ENCODE results near the gene UNC45A.

UNC45A gene, protein sequence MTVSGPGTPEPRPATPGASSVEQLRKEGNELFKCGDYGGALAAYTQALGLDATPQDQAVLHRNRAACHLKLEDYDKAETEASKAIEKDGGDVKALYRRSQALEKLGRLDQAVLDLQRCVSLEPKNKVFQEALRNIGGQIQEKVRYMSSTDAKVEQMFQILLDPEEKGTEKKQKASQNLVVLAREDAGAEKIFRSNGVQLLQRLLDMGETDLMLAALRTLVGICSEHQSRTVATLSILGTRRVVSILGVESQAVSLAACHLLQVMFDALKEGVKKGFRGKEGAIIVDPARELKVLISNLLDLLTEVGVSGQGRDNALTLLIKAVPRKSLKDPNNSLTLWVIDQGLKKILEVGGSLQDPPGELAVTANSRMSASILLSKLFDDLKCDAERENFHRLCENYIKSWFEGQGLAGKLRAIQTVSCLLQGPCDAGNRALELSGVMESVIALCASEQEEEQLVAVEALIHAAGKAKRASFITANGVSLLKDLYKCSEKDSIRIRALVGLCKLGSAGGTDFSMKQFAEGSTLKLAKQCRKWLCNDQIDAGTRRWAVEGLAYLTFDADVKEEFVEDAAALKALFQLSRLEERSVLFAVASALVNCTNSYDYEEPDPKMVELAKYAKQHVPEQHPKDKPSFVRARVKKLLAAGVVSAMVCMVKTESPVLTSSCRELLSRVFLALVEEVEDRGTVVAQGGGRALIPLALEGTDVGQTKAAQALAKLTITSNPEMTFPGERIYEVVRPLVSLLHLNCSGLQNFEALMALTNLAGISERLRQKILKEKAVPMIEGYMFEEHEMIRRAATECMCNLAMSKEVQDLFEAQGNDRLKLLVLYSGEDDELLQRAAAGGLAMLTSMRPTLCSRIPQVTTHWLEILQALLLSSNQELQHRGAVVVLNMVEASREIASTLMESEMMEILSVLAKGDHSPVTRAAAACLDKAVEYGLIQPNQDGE

GRCh38 chr15:90934949-90935751 is at the start of gene UNC45A:
Gene UNC45A (plus strand): TSS chr15:90935285. CDS start chr15:90935325, 40 bp downstream.
- CTCF ChIA-PET, result interaction anchor here (0.5 to 8.1 kb wide), 18 partner anchors 9 to 615 kb away, joined by 3 to 160 read pairs (median 6); partner anchors contain the start of genes MAN2A2 and RCCD1
- Mint-ChIP-seq H3K4me1 (peaks cover 54% of the 10 kb centered on the region), H3K4me3 (peak within 1 kb of the TSS; percentile 83), H3K27me3 (no peaks in the 10 kb centered on the region), H3K27ac (peak within 1 kb of the TSS; percentile 100), H3K9me3 (no peaks in the 10 kb centered on the region), H3K36me3 (peaks cover 24% of the 10 kb centered on the region)
- peak; percentile 97 for DNase-seq

- Mint-ChIP-seq H3K27me3 (no peaks in the 10 kb centered on the region), H3K27ac (peak overlapping the region; percentile 82), H3K36me3 (peaks cover 3% of the 10 kb centered on the region), H3K4me1 (peaks cover 32% of the 10 kb centered on the region), H3K9me3 (no peaks in the 10 kb centered on the region), H3K4me3 (peak overlapping the region; percentile 35)
- DNase-seq, result peak; percentile 87
- CTCF ChIA-PET, result interaction anchor here (0.6 to 4.4 kb wide), 54 partner anchors 9 to 592 kb away, joined by 3 to 78 read pairs (median 4); partner anchors contain the start of genes BLM and HDDC3
These were observed 49.4 kb upstream of the UNC45A start for GRCh38 chr15:90885432-90886290.

DNA sequence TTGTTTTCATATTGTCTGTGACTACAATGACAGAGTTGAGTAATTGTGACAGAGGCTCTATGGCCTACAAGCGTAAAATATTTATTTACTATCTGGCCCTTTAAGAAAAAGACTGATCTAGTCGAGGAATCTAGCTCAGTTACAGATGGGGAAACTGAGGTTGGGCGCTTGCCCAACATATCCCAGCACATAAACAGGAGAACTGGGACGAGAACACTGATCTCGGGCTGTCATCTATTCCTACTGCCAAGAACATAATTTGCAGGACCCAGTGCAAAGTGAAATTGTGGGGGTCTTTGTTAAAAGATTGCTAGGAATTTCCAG is 48.8 kb upstream of the UNC45A start:
- no peak for DNase-seq
- no peaks in the 10 kb centered on the region for H3K9me3 Mint-ChIP-seq
- H3K4me1 Mint-ChIP-seq, result peaks cover 32% of the 10 kb centered on the region
- CTCF ChIA-PET, result interaction anchor here (0.7 to 4.4 kb wide), 36 partner anchors 10 to 593 kb away, joined by 3 to 78 read pairs (median 5); partner anchors contain the start of genes BLM and HDDC3
- H3K36me3 Mint-ChIP-seq, result peaks cover 3% of the 10 kb centered on the region
- no peak overlapping the region for H3K4me3 Mint-ChIP-seq
- H3K27me3 Mint-ChIP-seq, result no peaks in the 10 kb centered on the region
- no peak overlapping the region for H3K27ac Mint-ChIP-seq

DNA sequence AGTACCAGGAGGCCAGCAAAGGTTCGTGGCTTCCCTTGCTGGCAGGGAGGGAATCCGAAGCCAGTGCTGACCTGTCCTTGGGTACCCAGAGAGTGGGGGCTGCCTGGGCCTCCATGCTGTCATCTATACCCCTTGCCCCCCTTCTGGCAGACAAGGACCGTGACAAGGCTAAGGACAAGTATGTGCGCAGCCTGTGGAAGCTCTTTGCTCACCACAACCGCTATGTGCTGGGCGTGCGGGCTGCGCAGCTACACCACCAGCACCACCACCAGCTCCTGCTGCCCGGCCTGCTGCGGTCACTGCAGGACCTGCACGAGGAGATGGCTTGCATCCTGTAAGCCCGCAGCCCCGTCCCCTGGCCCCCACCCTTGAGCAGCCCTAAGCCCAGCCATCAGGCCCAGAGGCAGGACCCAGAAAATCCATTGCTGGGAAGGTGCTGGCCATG is 48.0 kb upstream of the UNC45A start:
- H3K27ac Mint-ChIP-seq, result no peak overlapping the region
- peaks cover 3% of the 10 kb centered on the region for H3K36me3 Mint-ChIP-seq
- no peak for DNase-seq
- H3K9me3 Mint-ChIP-seq, result no peaks in the 10 kb centered on the region
- H3K4me1 Mint-ChIP-seq, result peaks cover 32% of the 10 kb centered on the region
- no peaks in the 10 kb centered on the region for H3K27me3 Mint-ChIP-seq
- CTCF ChIA-PET, result interaction anchor here (0.8 to 4.4 kb wide), 9 partner anchors 9 to 238 kb away, joined by 4 to 78 read pairs (median 11); partner anchors contain the start of gene HDDC3
- no peak overlapping the region for H3K4me3 Mint-ChIP-seq

GRCh38 chr15:90889313-90889730 is 45.8 kb upstream of the UNC45A start:
- Mint-ChIP-seq H3K27me3 (no peaks in the 10 kb centered on the region), H3K9me3 (no peaks in the 10 kb centered on the region), H3K27ac (no peak overlapping the region), H3K4me3 (no peak overlapping the region), H3K36me3 (peaks cover 1% of the 10 kb centered on the region), H3K4me1 (peaks cover 20% of the 10 kb centered on the region)
- no peak for DNase-seq
- CTCF ChIA-PET, result interaction anchor here (0.8 to 2.8 kb wide), 4 partner anchors 13 to 241 kb away, joined by 3 to 14 read pairs (median 5); partner anchors contain the start of gene MAN2A2

DNA sequence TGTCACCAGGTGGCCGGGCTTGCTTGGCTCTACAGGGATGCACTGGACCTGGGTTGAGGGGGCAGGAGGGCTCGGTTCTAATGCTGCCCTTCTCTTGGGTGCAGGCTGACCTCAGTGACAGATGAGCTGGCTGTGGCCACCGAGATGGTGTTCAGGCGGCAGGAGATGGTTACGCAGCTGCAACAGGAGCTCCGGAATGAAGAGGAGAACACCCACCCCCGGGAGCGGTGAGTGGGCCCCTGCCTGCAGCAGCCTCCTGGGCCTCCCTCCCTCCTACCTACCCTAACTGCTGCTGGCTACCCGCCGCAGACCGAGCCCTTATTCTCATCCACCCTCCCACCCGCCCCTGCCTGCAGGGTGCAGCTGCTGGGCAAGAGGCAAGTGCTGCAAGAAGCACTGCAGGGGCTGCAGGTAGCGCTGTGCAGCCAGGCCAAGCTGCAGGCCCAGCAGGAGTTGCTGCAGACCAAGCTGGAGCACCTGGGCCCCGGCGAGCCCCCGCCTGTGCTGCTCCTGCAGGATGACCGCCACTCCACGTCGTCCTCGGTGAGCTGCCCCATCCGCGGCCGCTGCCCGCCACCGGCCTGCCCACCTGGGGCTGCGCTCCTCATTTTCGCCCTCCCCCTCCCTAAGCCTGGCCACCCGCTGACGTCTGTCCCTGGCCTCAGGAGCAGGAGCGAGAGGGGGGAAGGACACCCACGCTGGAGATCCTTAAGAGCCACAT is 45.2 kb upstream of the UNC45A start:
- Mint-ChIP-seq H3K4me1 (peaks cover 16% of the 10 kb centered on the region), H3K36me3 (peaks cover 1% of the 10 kb centered on the region), H3K27me3 (no peaks in the 10 kb centered on the region), H3K4me3 (no peak overlapping the region), H3K27ac (no peak overlapping the region), H3K9me3 (no peaks in the 10 kb centered on the region)
- CTCF ChIA-PET, result interaction anchor here (0.8 to 2.8 kb wide), 4 partner anchors 12 to 242 kb away, joined by 3 to 14 read pairs (median 5); partner anchors contain the start of gene MAN2A2
- no peak for DNase-seq

- H3K4me1 Mint-ChIP-seq, result peaks cover 7% of the 10 kb centered on the region
- DNase-seq, result no peak
- no peak overlapping the region for H3K27ac Mint-ChIP-seq
- CTCF ChIA-PET, result interaction anchor here (1.7 kb wide), 1 partner anchor 11 kb away, joined by 6 read pairs; the partner anchor contains the start of gene MAN2A2
- H3K36me3 Mint-ChIP-seq, result peaks cover 5% of the 10 kb centered on the region
- no peak overlapping the region for H3K4me3 Mint-ChIP-seq
- no peaks in the 10 kb centered on the region for H3K9me3 Mint-ChIP-seq
- H3K27me3 Mint-ChIP-seq, result no peaks in the 10 kb centered on the region
These were observed 44.2 kb upstream of the UNC45A start for GRCh38 chr15:90890839-90891238.

DNA sequence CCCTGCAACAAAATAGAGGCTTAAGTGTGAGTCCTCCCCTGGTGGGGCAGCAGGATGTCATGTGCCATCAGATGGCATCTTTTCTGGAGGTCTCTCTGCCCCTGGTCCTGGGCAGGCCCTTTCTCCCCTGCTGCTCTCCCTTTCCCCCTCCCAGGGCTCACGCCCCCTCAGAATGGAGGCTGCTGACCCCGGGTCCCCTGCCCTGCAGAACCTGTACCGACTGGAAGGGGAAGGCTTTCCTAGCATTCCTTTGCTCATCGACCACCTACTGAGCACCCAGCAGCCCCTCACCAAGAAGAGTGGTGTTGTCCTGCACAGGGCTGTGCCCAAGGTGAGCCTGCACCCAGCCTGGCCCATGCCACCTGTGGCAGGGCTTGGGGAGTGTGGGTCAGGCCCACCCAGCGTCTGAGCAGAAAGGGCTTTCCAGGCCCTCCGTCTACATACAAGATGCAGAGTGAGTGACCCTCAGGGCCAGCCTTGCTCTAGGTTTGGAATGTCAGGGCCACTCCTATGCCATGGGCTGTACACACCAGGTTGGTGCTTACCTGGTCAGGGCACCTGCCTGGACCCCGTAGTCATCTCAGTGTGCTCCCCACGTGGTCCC is 43.6 kb upstream of the UNC45A start:
- Mint-ChIP-seq H3K27me3 (no peaks in the 10 kb centered on the region), H3K9me3 (no peaks in the 10 kb centered on the region), H3K27ac (peak overlapping the region; percentile 33), H3K4me3 (no peak overlapping the region), H3K36me3 (peaks cover 7% of the 10 kb centered on the region), H3K4me1 (peaks cover under 1% of the 10 kb centered on the region)
- no peak for DNase-seq
- CTCF ChIA-PET, result interaction anchor here (1.7 kb wide), 1 partner anchor 11 kb away, joined by 6 read pairs; the partner anchor contains the start of gene MAN2A2

DNA sequence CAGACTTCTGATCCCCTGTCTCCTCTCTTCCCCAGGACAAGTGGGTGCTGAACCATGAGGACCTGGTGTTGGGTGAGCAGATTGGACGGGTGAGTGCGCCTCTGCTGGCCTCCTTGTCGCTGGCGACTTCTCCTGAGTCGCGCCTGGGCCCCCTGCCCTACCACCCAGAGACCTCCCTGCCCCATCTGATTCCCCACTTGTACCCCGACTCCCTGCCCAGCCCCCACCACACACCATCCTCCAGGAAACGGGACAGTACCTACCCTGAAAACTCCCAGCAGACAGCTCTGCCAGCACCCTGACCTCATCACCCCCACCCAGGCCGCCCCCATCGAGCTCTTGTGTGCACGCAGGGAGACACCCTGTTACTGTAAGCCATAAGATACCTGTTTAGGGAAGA is 43.1 kb upstream of the UNC45A start:
- H3K9me3 Mint-ChIP-seq, result no peaks in the 10 kb centered on the region
- peak overlapping the region; percentile 33 for H3K27ac Mint-ChIP-seq
- CTCF ChIA-PET, result no interaction called here
- peaks cover 8% of the 10 kb centered on the region for H3K36me3 Mint-ChIP-seq
- no peaks in the 10 kb centered on the region for H3K4me1 Mint-ChIP-seq
- H3K4me3 Mint-ChIP-seq, result no peak overlapping the region
- no peak for DNase-seq
- no peaks in the 10 kb centered on the region for H3K27me3 Mint-ChIP-seq

DNA sequence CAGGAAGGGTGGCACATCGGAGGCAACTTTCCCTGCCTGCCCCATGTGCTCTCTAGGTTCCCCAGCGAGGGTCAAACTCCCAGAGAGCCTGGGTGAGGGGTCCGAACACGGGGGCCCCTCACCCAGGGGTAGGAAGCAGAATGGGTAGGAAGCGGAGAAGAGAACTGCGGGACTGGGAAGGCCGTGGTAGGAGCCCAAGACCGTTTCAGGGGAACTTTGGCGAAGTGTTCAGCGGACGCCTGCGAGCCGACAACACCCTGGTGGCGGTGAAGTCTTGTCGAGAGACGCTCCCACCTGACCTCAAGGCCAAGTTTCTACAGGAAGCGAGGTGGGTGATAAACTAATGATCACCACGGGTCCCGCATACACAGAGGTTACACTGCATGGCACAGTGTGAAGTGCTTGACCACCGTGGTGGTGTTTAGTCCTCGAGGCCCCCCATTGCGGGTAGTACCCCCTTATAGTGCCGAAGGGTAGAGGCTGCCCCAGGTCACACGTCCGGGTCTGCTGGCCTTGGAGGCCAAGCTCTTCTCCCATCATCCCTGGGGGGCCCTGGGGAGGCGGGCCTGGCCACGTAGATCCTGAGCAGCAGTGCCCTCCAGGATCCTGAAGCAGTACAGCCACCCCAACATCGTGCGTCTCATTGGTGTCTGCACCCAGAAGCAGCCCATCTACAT is 42.4 kb upstream of the UNC45A start:
- CTCF ChIA-PET, result interaction anchor here (1.5 to 7.3 kb wide), 2 partner anchors 41 to 573 kb away, joined by 3 to 51 read pairs; partner anchors contain the start of genes HDDC3 and UNC45A

More for the DNA sequence above, 42.4 kb upstream of the UNC45A start:
- Mint-ChIP-seq H3K9me3 (no peaks in the 10 kb centered on the region), H3K4me1 (no peaks in the 10 kb centered on the region), H3K27me3 (peaks cover under 1% of the 10 kb centered on the region), H3K4me3 (no peak overlapping the region), H3K36me3 (peaks cover 8% of the 10 kb centered on the region), H3K27ac (no peak overlapping the region)
- DNase-seq, result no peak
